Measurements from ENCODE around the gene MICAL3. TPM values are rescaled to one million over a fixed set of nuclear protein-coding genes. Genes with fewer than 3 reads are reported as not detected.

Gene MICAL3
- total and polyA plus RNA-seq, 2 of the 8 experiments (the other 6 are each of a cell fraction or from before 2014, with no cell fraction given) = 8.3 to 41.8 TPM

GRCh38 chr22:17872471-17872870 is 151.9 kb downstream of the MICAL3 start:
- peaks cover 5 to 35% (median 30%) of the 10 kb centered on the region in 4 experiments for H3K27me3 ChIP-seq (replicated peaks in 1 of 4; ENCODE audit: control insufficient read depth in 3 of 4, extremely low read depth in 1 of 4, insufficient read depth in 3 of 4, low read length in 3 of 4)
- no peak overlapping the region for H3K18ac ChIP-seq (ENCODE audit: extremely low read depth, low read length)
- peaks cover 10% of the 10 kb centered on the region; the same call in 1 of the 2 replicates for H3K23me2 ChIP-seq (ENCODE audit: low read depth, low read length)
- H3K9ac ChIP-seq (replicated peaks in 1 of 4; ENCODE audit: extremely low read depth in 1 of 4, low read depth in 3 of 4, low read length in 3 of 4) = no peak overlapping the region
- H2BK20ac ChIP-seq (ENCODE audit: low read length) = no peak overlapping the region
- H3K4me1 ChIP-seq (replicated peaks in 1 of 4; ENCODE audit: control insufficient read depth in 3 of 4, insufficient read depth in 4 of 4, low read length in 3 of 4) = no peaks in the 10 kb centered on the region
- H3K79me2 ChIP-seq (ENCODE audit: control insufficient read depth in 1 of 2, insufficient read depth in 2 of 2, low read length in 2 of 2) = no peaks in the 10 kb centered on the region
- ChIA-PET POLR2A (ENCODE audit: partially characterized antibody) (interaction anchor here (1.0 to 1.4 kb wide), 2 partner anchors 99 to 206 kb away, joined by 3 to 4 read pairs; partner anchors contain the start of gene PEX26), CTCF (ENCODE audit: partially characterized antibody) (interaction anchor here (0.7 to 1.7 kb wide), 5 partner anchors 15 to 42 kb away, joined by 3 to 5 read pairs (median 4); no protein-coding TSS in a partner anchor)
- H2AFZ ChIP-seq (ENCODE audit: low read length) = no peak overlapping the region
- H3K4me3 ChIP-seq (ENCODE audit: extremely low read depth in 1 of 4, insufficient read depth in 2 of 4, low read depth in 3 of 4, low read length in 4 of 4) = no peak overlapping the region
- H2BK15ac ChIP-seq (ENCODE audit: low read length) = no peak overlapping the region
- no peak overlapping the region for H3K56ac ChIP-seq (replicated peaks; ENCODE audit: insufficient read length, low read depth, low read length)
- no peak overlapping the region for H4K91ac ChIP-seq (replicated peaks; ENCODE audit: insufficient read length, low read length)
- no peak overlapping the region for H3K27ac ChIP-seq (ENCODE audit: low read depth, low read length)
- H2BK12ac ChIP-seq (ENCODE audit: low read depth, low read length) = no peak overlapping the region
- no peak overlapping the region for H3K4me2 ChIP-seq (ENCODE audit: insufficient read depth in 1 of 2, low read depth in 2 of 2, low read length in 2 of 2)
- no peak for TF ChIP-seq POLR2A (IDR thresholded peaks at IDR 0.05; ENCODE audit: control extremely low read depth in 1 of 2, low read depth in 2 of 2, low read length in 2 of 2)
- TF ChIP-seq GTF2F1 (IDR thresholded peaks at IDR 0.05; ENCODE audit: borderline replicate concordance, low read depth, low read length) = no peak
- no peak for TF ChIP-seq RNF2 (IDR thresholded peaks at IDR 0.05; ENCODE audit: borderline replicate concordance, low read depth, low read length, missing control alignments, poor library complexity, severe bottlenecking)
- no peak for TF ChIP-seq PHF8 (conservative IDR thresholded peaks at IDR 0.05; ENCODE audit: low read depth, low read length)
- TF ChIP-seq CHD1 (IDR thresholded peaks at IDR 0.05; ENCODE audit: low read depth, low read length) = no peak
- no peak for TF ChIP-seq BRCA1 (IDR thresholded peaks at IDR 0.05; ENCODE audit: low read depth, low read length)
- TF ChIP-seq YY1 (IDR thresholded peaks at IDR 0.05; ENCODE audit: low read depth, low read length) = no peak
- no peak for TF ChIP-seq CREB1 (IDR thresholded peaks at IDR 0.05)
- TF ChIP-seq JUN (IDR thresholded peaks at IDR 0.05; ENCODE audit: low read depth, low read length) = no peak
- no peak for TF ChIP-seq SP1 (IDR thresholded peaks at IDR 0.05; ENCODE audit: low read depth, low read length)
- TF ChIP-seq BCL11A (IDR thresholded peaks at IDR 0.05; ENCODE audit: low read depth in 2 of 2, low read length in 2 of 2) = no peak
- TF ChIP-seq TBP (IDR thresholded peaks at IDR 0.05; ENCODE audit: low read depth, low read length) = no peak
- no peak overlapping the region for H3K23ac ChIP-seq (ENCODE audit: insufficient read length)
- 90% methylated on average over 7 of the region's 7 CpGs; no CpG with 5 or more reads in 1 of the 2 experiments for WGBS, 2 experiments (ENCODE audit: extremely low coverage in 1 of 2, insufficient coverage in 1 of 2, insufficient read length in 1 of 2, insufficient replicate concordance in 2 of 2, low coverage in 1 of 2, low lambda C conversion rate in 2 of 2, missing lambda C conversion rate in 1 of 2)
- H2AK5ac ChIP-seq (ENCODE audit: low read depth, low read length) = no peak overlapping the region
- DNase-seq (ENCODE audit: low read depth in 1 of 2, low spot score in 2 of 2) = no peak
- peaks cover 0 to 13% (median 2%) of the 10 kb centered on the region in 4 experiments; a peak in 1 of 8 replicates for H3K36me3 ChIP-seq (ENCODE audit: control insufficient read depth in 2 of 4, insufficient read depth in 4 of 4, low read length in 3 of 4)
- no peaks in the 10 kb centered on the region; a peak in 1 of 4 replicates for H3K9me3 ChIP-seq (ENCODE audit: insufficient read depth in 2 of 2, low read depth in 1 of 2, low read length in 1 of 2)
- 0 out of 2 replicates have a peak, but pooled peaks cover 2% of the 10 kb centered on the region for H3K79me1 ChIP-seq (ENCODE audit: low read depth, low read length)
- no peak overlapping the region for H2BK5ac ChIP-seq (ENCODE audit: low read depth, low read length)
- H4K20me1 ChIP-seq (replicated peaks in 1 of 2; ENCODE audit: control insufficient read depth in 1 of 2, insufficient read depth in 2 of 2, low read length in 2 of 2) = peaks cover 7 to 34% of the 10 kb centered on the region in 2 experiments
- no peak for FAIRE-seq
- H2BK120ac ChIP-seq (replicated peaks; ENCODE audit: low read depth, low read length) = no peak overlapping the region
- no peak overlapping the region for H4K5ac ChIP-seq (ENCODE audit: insufficient read length, low read depth, low read length)
- no peak overlapping the region for H3K14ac ChIP-seq (ENCODE audit: insufficient read length)
- no peak overlapping the region; the same call in 1 of the 2 replicates for H4K8ac ChIP-seq (ENCODE audit: extremely low read depth, insufficient read depth, low read length)
- no peak overlapping the region for H3K4ac ChIP-seq (replicated peaks; ENCODE audit: insufficient read length, low read depth, low read length)
